Activated CD8-positive, alpha-beta memory T cell treated with anti-CD3 and anti-CD28 coated beads for 36 hours (primary cell): Measurements from ENCODE around the gene LYZL1. TPM values are rescaled to one million over a fixed set of nuclear protein-coding genes. Genes with fewer than 3 reads are reported as not detected.
"Not testable (repeated sequence)": the region's sequence is repeated elsewhere in the genome, so short reads cannot be mapped to it uniquely, and the experiment has no call there.

Experiments used
- CTCF ChIA-PET: fragments of 350-600 bp; sonication (Branson Sonifier 250); formaldehyde crosslinking; loops from one replicate; lab custom pipeline; 2021; ENCODE audit warnings: antibody characterized with exemption; lab: Charles Lee
- POLR2A ChIA-PET: fragments of 350-600 bp; sonication (Branson Sonifier 250); formaldehyde crosslinking; loops from one replicate; lab custom pipeline; 2021; ENCODE audit warnings: antibody characterized with exemption; lab: Charles Lee
- total RNA-seq, 2 experiments: library from RNA; stranded (reverse); gene quantifications; one replicate each; pipeline ENCODE4 v1.2.3, GENCODE V29; 2021

LYZL1 gene
- total RNA-seq, 2 experiments from 2014 or later, result not detected

DNA sequence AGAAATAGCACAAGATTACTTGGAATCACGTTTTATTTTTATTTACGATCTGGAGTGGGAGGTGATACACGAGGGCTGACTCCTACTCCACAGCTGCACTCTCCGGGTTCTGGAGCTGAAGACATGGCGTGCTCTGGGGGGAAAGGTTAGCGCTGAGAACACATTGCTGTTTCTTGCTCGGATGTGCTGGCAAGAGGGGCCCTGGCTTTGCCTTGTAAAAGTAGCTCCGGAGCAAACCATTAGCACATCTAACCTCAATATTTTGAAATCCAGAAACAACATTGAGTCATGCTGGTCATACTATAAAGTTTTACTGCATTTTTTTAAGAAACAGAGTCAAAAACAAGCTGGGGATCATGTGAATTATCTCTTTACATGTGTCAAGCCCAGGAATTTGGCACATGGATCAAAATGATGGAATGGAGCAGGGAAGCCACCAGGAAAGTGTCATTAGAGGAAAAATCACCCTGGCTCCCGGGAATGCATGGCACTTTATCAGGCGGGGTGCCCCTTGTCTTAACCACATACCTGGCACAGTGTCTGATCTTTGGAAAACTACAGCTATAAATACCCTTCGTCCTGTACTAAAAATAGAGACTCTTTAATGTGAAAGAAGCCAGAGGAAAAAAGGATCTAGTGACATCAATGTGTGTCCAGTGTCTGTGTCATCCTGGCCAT lies 31.6 kb upstream of the LYZL1 start:
- CTCF ChIA-PET, result no interaction called here
- POLR2A ChIA-PET, result no interaction called here

DNA sequence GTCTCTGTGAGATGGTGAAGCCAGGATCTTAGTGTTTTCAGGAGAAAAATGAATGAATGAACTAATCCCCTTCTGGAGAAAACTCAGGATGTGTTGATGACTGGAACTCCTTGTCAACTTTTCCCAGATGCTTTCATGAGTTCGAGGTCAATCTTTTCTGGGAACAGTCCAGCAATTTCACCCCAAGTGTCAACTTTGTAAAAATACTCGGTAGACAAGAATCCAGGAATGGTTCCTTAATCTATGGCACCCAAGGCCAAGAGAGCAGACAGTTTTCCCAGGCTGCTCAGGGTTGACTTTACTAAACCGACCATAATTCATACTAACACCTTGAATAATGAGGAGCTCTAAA lies 31.1 kb upstream of the LYZL1 start:
- ChIA-PET CTCF (no interaction called here), POLR2A (no interaction called here)

DNA sequence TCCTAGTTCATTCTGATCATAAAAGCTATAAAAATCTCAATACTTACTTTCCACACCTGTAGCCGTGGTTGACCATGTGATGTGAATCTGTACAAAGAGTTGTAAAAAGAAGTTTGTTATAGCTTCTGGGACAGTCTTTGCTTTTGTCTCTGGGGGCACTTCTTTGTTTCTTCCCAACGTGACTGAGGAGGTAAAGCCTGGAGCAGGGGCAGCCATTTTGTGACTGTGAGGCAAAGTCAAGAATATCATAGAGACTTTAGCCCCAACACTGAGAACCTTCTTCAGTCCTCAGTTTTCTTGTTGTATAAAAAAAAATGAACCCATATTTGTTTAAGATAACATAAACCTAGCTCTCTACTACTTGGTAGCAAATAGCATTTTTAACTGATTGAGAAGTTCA lies 29.4 kb upstream of the LYZL1 start:
- CTCF ChIA-PET, result interaction anchor here (0.5 to 0.9 kb wide), 2 partner anchors 10 to 621 kb away, joined by 3 read pairs; no protein-coding TSS in a partner anchor
- POLR2A ChIA-PET, result no interaction called here

DNA sequence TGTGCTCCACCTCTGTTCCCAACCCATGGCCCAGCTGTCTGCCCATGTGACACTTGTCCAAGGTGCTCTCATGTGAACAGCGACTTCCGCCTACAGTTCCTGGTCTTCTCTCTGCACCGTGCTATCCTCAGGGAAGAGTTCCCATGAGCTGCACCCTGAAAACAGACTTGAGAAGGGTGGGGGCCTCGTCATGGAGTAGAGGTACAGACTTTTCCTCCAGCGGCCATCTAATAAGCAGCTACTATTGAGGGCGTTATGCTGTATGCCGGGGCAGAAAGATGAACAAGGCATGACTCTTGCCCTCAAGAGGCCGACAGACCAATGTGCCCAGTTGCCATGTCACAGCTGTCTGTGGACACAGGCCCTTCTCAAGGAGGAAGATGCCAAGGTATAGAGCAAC lies 25.4 kb upstream of the LYZL1 start:
- ChIA-PET POLR2A (no interaction called here), CTCF (no interaction called here)

DNA sequence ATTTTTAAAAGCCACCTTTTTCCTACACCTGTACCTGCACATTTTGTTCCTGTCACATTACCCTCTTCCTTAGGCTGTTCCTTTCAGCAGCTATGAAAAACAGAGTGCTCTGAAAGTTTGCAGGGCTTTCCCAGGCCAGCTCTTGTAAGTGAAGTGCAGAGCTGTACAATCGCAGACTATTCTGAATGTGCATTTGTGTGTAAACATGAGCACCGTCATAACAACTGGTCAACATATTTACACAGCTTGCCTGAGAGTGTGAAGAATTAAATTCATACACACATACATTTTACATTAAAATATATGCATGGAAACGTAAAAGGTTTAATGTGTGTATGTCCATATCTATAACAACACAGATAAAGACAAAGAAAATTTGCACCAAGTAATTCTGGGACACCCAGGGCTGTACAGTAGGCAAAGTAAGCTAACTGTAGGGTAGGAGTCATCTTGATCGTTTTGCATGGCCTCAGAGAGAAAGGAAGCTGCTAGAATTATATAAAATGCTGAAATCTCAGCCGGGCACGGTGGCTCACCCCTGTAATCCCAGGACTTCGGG lies 23.6 kb upstream of the LYZL1 start:
- ChIA-PET CTCF (no interaction called here), POLR2A (no interaction called here)

DNA sequence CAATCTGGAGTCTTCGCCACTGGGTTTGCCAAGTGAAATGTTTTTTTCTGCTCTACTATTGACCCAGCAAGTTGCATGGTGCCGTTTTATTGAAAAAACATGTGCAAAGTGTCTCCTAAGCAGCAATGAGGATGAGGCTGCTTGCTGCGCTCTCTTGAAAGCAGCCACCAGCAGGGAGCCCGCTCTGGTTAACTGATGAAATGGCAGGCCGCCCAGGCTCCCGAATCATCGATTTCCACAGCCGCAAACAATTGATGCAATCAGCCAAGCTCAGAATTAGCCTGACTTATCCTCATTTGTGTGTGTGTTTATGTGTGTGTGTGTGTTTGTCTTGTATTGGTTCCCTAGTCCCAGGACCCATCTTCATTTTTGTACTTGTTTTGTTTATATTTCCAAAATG lies 22.2 kb upstream of the LYZL1 start:
- ChIA-PET CTCF (no interaction called here), POLR2A (no interaction called here)

DNA sequence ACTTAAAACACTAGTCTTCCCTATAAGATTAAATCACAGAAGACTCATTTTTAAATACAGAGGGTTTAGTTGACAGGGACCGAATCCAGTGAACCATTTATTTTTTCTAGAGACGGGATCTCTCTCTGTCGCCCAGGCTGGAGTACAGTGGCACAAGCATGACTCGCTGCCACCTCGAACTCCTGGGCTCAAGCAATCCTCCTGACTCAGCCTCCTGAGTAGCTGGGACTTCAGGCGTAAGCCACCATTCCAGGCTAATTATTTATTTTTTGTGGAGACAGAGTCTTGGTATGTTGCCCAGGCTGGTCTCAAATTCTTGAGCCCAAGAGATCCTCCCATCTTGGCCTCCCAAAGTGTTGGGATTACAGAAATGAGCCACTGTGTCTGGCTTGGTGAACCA lies 20.9 kb upstream of the LYZL1 start:
- ChIA-PET POLR2A (no interaction called here), CTCF (no interaction called here)

DNA sequence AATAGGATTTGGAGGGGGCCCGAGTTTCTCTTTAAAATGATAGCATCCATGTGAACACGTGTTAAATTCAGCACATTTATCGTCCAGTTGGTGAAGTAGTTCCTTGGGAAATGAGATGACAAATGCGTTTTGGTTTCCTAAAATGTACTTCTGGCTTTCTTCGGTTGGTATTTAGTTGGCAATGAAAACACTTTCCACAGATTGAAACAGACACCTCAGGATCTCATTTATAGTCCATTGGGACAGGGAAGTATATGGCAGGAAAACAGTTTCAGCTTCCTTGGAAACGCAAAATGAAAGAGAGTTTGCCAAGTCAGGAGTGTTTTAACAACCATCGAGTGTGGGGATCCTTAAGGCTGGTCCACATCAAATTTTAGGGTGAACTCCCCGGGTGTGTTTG lies 19.4 kb upstream of the LYZL1 start:
- CTCF ChIA-PET, result no interaction called here
- POLR2A ChIA-PET, result no interaction called here

DNA sequence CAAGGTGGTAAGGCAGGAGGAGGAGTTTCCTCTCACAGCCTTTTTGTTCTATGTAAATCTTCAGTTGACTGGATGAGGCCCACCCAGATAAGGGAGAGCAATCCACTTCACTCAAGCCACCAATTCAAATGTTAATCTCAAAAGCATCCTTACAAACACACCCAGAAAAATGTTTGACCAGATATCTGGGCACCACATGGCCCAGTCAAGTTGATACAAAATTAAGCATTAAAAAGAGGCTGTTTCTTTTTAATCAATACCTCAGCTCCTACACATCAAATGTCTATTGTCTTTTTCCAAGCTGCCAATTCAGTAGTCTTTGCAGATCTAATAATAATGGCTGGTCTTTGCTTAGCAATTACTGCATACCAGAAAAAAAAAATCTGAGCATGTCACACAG lies 18.0 kb upstream of the LYZL1 start:
- CTCF ChIA-PET, result no interaction called here
- POLR2A ChIA-PET, result no interaction called here

DNA sequence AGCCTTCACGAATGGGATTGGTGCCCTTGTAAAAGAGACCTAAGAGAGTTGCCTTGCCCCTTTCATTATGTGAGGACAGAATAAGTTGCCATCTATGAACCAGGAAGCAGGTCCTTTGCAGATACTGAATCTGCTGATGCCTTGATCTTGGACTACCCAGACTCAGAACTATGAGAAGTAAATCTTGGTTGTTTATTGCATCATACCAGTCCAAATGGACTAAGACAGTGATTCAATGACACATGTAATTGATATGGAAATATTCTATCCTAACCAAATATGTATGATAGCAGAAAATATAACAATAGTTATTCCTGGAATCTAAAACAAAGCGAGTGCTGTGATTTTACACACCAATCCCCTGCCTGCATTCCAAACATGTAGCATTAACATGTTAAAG lies 17.0 kb upstream of the LYZL1 start:
- ChIA-PET CTCF (no interaction called here), POLR2A (no interaction called here)

DNA sequence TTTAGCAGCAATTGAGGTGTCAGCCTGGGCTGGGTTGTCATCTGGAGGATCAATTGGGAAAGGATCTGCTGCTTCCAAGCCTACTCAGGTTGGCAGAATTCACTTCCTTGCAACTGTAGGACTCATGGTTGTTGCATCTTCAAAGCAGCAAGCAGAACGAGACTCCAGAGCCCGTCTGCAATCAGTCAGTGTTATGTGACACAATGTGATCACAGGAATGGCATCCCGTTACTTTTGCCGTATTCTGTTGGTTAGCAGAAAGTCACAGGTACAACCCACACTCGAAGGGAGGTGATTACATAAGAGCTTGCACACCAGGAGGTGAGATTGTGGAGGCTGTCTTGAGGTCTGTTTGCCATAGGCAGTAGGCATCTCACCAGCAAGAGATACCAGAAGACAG lies 15.4 kb upstream of the LYZL1 start:
- CTCF ChIA-PET, result no interaction called here

DNA sequence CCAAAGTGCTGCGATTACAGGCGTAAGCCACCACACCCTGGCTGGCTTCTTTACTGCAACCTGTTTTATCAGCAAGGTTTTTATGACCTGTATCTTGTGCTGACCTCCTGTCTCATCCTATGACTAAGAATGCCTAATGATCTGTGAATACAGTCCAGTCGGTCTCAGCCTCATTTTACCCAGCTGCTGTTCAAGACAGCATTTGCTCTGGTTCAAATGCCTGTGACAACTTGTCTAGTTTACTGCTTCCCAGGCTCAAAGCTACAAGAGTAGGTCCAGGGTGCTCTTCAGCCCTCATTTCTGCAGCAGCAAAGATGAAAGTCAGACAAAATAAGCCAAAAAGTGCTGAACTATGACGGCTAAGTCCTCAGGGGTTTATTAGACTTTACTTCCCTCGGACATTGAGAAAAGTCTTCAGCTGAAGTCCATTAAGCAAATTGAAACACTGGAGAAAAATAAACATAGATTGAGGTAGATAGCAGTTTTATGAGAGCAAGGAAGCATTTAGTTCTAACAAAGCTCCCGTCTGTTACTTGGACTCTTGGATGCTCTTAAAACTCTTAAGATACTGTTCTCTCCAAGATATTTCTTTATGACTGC lies 12.5 kb upstream of the LYZL1 start:
- POLR2A ChIA-PET, result no interaction called here
- CTCF ChIA-PET, result no interaction called here

More for the DNA sequence above, 15.4 kb upstream of the LYZL1 start:
- POLR2A ChIA-PET, result no interaction called here

DNA sequence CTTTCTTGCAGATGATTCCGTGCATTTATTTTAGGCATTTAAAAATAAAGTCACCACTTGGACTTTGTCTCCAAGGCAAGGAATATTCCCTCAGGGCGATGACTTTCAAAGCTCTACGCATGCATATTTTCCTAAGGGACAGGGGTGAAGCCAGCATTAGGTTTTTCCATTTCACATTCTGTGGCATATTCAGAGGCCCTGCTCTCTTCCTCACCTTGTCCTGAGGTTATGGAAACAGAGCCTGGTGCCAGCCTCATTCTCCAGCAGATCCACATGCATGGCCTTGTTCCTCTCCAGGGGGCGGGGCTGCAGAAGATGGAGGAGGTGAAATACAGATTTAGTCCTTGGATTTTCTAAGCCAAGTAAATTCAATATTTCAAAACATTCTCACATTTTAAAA lies 11.6 kb upstream of the LYZL1 start:
- ChIA-PET CTCF (no interaction called here), POLR2A (no interaction called here)

DNA sequence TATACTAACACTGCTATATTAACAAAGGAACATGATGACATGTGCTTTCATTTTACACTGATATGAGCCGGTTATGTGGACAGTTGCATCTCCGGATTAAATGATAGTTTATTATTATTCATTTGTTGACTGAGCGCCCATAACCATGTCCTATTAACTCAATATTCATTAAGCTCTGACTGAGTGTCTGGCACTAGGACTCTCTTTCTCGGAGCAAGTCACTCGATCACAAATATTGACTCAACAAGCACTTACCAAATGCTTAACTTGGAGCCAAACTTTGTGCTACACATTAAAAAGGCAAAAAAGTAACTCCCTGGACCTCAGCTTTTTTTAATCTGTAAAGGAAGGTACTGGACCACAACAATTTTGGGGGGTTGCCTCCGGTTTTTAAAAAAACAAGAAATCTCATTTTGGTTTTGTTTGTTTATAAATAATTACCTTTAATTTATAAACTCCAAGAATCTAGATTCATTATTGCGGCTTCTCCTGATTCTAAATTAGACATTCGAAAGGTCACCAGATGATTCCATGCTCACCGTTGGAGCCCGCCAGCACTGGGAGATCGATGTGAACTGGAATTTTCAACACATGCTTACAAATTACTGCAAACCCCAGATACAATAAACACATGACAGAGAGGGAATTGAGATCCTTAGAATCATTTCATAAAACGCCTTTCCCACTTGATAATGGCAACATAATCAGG lies 8.9 kb upstream of the LYZL1 start:
- POLR2A ChIA-PET, result no interaction called here
- CTCF ChIA-PET, result no interaction called here

DNA sequence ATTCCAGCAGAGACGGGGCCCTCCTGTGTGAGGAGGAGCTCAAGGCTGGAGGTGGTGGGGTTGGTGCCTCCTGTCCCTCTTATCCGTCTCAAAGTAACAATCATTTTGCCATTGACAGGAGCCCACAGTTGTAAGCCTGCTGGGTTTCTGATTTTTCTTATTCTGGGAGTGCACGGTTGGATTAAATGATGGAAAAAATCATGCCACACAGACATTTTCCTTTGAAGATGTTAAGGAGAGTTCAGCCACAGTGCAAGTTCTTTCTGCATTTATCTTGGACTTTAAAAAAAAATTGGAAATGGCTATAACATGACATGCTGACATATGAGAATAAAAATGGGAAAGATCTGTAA lies 8.4 kb upstream of the LYZL1 start:
- CTCF ChIA-PET, result no interaction called here

DNA sequence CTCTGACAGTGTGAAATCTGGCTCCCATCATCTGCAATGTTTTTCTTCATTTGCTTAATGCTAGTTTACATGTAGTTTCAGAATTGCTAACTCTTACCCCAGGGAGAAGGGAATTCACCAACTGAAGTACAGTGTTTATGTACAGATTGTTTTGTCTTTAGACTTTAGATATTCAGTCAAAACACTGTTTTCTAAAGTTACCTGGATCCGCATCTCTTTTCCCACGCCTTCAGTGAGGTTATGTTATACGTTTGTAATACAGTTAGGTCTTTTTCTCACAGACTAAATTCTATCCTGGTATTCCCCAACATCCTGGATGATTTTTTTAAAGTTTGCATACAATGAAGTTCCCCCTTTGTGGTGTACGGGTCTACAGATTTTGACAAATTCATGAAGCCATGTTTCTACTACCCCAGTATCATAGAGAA lies 3.2 kb upstream of the LYZL1 start:
- CTCF ChIA-PET, result no interaction called here
- POLR2A ChIA-PET, result no interaction called here

More for the DNA sequence above, 8.4 kb upstream of the LYZL1 start:
- POLR2A ChIA-PET, result no interaction called here

DNA sequence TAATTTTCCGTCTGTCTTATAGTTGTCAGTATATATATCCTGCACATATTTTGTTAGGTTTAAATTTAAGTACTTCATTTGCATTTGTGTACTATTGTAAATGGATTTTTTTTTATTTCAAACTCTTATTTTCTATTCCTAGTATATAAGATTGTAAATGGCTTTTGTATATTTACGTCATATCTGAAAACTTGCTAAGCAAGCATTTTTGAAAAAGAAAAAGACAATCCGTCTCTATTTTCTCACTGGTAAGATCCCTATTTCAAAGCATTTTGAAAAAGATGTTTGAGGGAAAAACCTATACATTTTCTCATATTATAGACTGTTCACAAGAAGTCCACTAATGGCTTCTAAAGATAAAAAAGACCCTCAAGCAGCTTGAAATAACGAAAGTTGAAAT lies 1.2 kb upstream of the LYZL1 start:
- POLR2A ChIA-PET, result no interaction called here
- CTCF ChIA-PET, result no interaction called here

DNA sequence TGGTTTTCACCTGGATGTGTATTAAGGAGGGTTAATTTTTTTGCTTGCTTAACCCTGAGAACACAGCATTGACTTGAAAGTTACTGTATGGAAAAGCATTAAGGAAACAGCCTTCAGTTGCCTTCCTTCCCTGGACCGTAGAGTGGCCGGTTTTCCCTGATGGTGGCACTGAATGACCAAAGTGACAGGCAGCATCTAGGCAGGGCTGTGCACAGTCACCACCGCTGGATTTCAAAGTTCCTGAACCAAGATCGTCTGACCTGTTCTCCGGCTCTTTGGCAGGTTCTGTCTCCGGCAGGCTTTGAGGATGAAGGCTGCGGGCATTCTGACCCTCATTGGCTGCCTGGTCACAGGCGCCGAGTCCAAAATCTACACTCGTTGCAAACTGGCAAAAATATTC lies 2.7 kb downstream of the LYZL1 start:
- CTCF ChIA-PET, POLR2A ChIA-PET: not testable (repeated sequence)

DNA sequence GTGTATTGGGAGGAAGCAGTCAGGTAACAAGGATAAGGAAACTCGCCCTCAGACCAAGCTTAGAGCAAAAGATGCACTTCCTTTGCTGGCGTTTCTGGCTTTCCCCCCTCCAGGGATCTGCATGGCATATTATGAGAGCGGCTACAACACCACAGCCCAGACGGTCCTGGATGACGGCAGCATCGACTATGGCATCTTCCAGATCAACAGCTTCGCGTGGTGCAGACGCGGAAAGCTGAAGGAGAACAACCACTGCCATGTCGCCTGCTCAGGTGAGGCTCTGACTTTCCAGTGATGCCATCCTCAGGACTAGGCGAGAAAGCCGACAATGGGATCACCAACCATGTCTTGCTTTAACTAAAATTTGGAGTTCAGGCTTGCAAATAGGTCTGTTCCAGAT lies 3.5 kb downstream of the LYZL1 start:
- CTCF ChIA-PET, result not testable (repeated sequence)

DNA sequence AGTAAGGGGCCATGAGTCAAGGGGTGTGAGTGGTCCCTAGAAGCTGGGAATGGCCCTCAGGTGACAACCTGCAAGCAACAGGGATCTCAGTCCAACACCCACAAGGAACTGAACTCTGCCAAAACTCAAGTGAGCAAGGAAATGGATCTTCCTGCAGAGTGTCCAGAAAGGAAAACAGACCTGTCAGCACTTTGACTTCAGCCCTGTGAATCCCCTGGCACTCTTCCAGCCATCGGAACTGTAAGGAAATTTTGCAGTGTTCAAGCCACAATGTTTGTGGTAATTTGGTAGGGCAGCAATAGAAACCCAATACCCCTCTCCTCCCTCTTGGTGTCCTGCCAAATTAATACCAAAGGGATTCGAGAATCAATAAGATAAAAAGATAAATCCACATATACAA lies 6.9 kb downstream of the LYZL1 start:
- ChIA-PET POLR2A (no interaction called here), CTCF (no interaction called here)

More for the DNA sequence above, 3.5 kb downstream of the LYZL1 start:
- POLR2A ChIA-PET, result not testable (repeated sequence)

DNA sequence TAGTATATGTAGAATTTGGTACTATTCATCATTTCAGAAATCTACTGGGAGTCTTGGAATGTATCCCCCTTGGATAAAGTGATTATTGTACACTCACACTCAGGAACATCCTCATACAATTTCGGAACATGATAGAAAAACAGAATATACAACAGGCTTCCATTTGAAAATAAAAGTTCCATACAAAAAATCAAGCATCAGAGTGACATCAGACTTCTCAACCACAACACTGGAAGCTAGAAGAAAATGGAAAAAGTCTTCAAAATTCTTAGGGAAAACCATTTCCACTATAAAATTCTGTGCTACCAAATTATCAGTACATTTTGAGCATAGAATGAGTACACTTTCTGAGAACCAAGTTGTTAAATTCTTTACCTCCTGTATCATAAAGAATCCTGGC lies 8.8 kb downstream of the LYZL1 start:
- POLR2A ChIA-PET, result no interaction called here
- CTCF ChIA-PET, result no interaction called here
